Ammon's horn (tissue), 1 donor: Measurements from ENCODE around the gene TIAM2.
"Not testable (repeated sequence)": the region's sequence is repeated elsewhere in the genome, so short reads cannot be mapped to it uniquely, and the experiment has no call there.

Experiments used
- DNase-seq: peaks from one replicate; pipeline ENCODE4 v3.0.0-alpha.2; 2016; ENCODE audit warnings: low spot score

Gene TIAM2

GRCh38 chr6:155103083-155103645 is 108.0 kb downstream of the TIAM2 start:
- DNase-seq, result not testable (repeated sequence)

GRCh38 chr6:155103816-155104366 is 108.8 kb downstream of the TIAM2 start:
- no peak for DNase-seq

GRCh38 chr6:155106456-155107115 is 111.5 kb downstream of the TIAM2 start:
- DNase-seq, result no peak

GRCh38 chr6:155107432-155108069 is 112.4 kb downstream of the TIAM2 start:
- no peak for DNase-seq

GRCh38 chr6:155108070-155108820 is 113.1 kb downstream of the TIAM2 start:
- DNase-seq, result no peak

- no peak for DNase-seq
Measured at GRCh38 chr6:155110721-155111120, 115.6 kb downstream of the TIAM2 start.

- no peak for DNase-seq
Measured at GRCh38 chr6:155112757-155113156, 117.6 kb downstream of the TIAM2 start.

- DNase-seq, result no peak
Measured at GRCh38 chr6:155115893-155116570, 120.9 kb downstream of the TIAM2 start.

- DNase-seq, result no peak
Measured at GRCh38 chr6:155116571-155116910, 121.4 kb downstream of the TIAM2 start.

- no peak for DNase-seq
Measured at GRCh38 chr6:155117256-155117655, 122.1 kb downstream of the TIAM2 start.

- no peak for DNase-seq
Measured at GRCh38 chr6:155117785-155118184, 122.7 kb downstream of the TIAM2 start.

- DNase-seq, result not testable (repeated sequence)
Measured at GRCh38 chr6:155119201-155119600, 124.1 kb downstream of the TIAM2 start.

- no peak for DNase-seq
Measured at GRCh38 chr6:155120034-155120433, 124.9 kb downstream of the TIAM2 start.

GRCh38 chr6:155121294-155121693 is 126.2 kb downstream of the TIAM2 start:
- DNase-seq, result no peak

GRCh38 chr6:155121699-155122098 is 126.6 kb downstream of the TIAM2 start:
- no peak for DNase-seq

GRCh38 chr6:155122199-155122950 is 127.3 kb downstream of the TIAM2 start:
- DNase-seq, result no peak

GRCh38 chr6:155123520-155123919 is 128.4 kb downstream of the TIAM2 start:
- no peak for DNase-seq

- no peak for DNase-seq
Measured at GRCh38 chr6:155125906-155126305, 130.8 kb downstream of the TIAM2 start.

GRCh38 chr6:155126727-155127439 is 131.8 kb downstream of the TIAM2 start:
- no peak for DNase-seq

GRCh38 chr6:155128977-155129376 is 133.9 kb downstream of the TIAM2 start:
- DNase-seq, result no peak

- no peak for DNase-seq
Measured at GRCh38 chr6:155129744-155130143, 134.6 kb downstream of the TIAM2 start.
